ENCODE data around the gene CMTM1. TPM values are rescaled to one million over a fixed set of nuclear protein-coding genes. Genes with fewer than 3 reads are reported as not detected.
A peak's percentile ranks its signal among the peaks of the same experiment; 100 is the strongest.
"Not testable (repeated sequence)": the region's sequence is repeated elsewhere in the genome, so short reads cannot be mapped to it uniquely, and the experiment has no call there.

The CMTM1 gene
- total RNA-seq, 1 donor from 2014 or later: 2.1 TPM

GRCh38 chr16:66605177-66605978 lies 39.1 kb downstream of the CMTM1 start:
- ATAC-seq: peak; percentile 58
- intact Hi-C loops (cut with micrococcal nuclease): no loop called here
- DNase-seq: peak; percentile 81

- ATAC-seq (no peak), DNase-seq (no peak)
- intact Hi-C loops (cut with micrococcal nuclease): no loop called here
Observed at GRCh38 chr16:66605979-66606751, 39.9 kb downstream of the CMTM1 start.

- ATAC-seq (peak; percentile 61), DNase-seq (peak; percentile 95)
- intact Hi-C loops (cut with micrococcal nuclease): no loop called here
Observed at GRCh38 chr16:66608241-66609138, 42.3 kb downstream of the CMTM1 start.

- no peak for DNase-seq
- intact Hi-C loops (cut with micrococcal nuclease): no loop called here
- ATAC-seq: no peak
Observed at GRCh38 chr16:66609139-66609510, 42.9 kb downstream of the CMTM1 start.

- intact Hi-C loops (cut with micrococcal nuclease): no loop called here
- DNase-seq (no peak), ATAC-seq (no peak)
Observed at GRCh38 chr16:66610111-66610820, 44.0 kb downstream of the CMTM1 start.

- DNase-seq; ATAC-seq; intact Hi-C loops (cut with micrococcal nuclease): not testable (repeated sequence)
Observed at GRCh38 chr16:66611911-66612310, 45.7 kb downstream of the CMTM1 start.

GRCh38 chr16:66612422-66612821 lies 46.2 kb downstream of the CMTM1 start:
- ATAC-seq (no peak), DNase-seq (no peak)
- intact Hi-C loops (cut with micrococcal nuclease): no loop called here

- intact Hi-C loops (cut with micrococcal nuclease): no loop called here
- ATAC-seq (no peak), DNase-seq (no peak)
Observed at GRCh38 chr16:66614161-66614802, 48.0 kb downstream of the CMTM1 start.

GRCh38 chr16:66616169-66616568 lies 49.9 kb downstream of the CMTM1 start:
- ATAC-seq: no peak
- intact Hi-C loops (cut with micrococcal nuclease): no loop called here

GRCh38 chr16:66616592-66616991 lies 50.4 kb downstream of the CMTM1 start:
- intact Hi-C loops (cut with micrococcal nuclease): no loop called here
- DNase-seq (no peak), ATAC-seq (no peak)

More at GRCh38 chr16:66616169-66616568, 49.9 kb downstream of the CMTM1 start:
- no peak for DNase-seq

- ATAC-seq (no peak), DNase-seq (no peak)
- intact Hi-C loops (cut with micrococcal nuclease): no loop called here
Observed at GRCh38 chr16:66617010-66617434, 50.8 kb downstream of the CMTM1 start.

- intact Hi-C loops (cut with micrococcal nuclease): no loop called here
- no peak for DNase-seq
- ATAC-seq: no peak
Observed at GRCh38 chr16:66617728-66618127, 51.5 kb downstream of the CMTM1 start.

- DNase-seq: no peak
- peak; percentile 53 for ATAC-seq
- intact Hi-C loops (cut with micrococcal nuclease): no loop called here
Observed at GRCh38 chr16:66618588-66619375, 52.5 kb downstream of the CMTM1 start.

- intact Hi-C loops (cut with micrococcal nuclease): no loop called here
- DNase-seq (no peak), ATAC-seq (peak; percentile 48)
Observed at GRCh38 chr16:66619534-66620428, 53.5 kb downstream of the CMTM1 start.

GRCh38 chr16:66620429-66620795 lies 54.2 kb downstream of the CMTM1 start:
- ATAC-seq (no peak), DNase-seq (no peak)
- intact Hi-C loops (cut with micrococcal nuclease): no loop called here

- intact Hi-C loops (cut with micrococcal nuclease): no loop called here
- ATAC-seq (no peak), DNase-seq (no peak)
Observed at GRCh38 chr16:66621973-66622372, 55.7 kb downstream of the CMTM1 start.

- DNase-seq (no peak), ATAC-seq (no peak)
- intact Hi-C loops (cut with micrococcal nuclease): no loop called here
Observed at GRCh38 chr16:66622863-66623262, 56.6 kb downstream of the CMTM1 start.

Measured in left ventricle myocardium superior (tissue), 1 donor.